Peyer's patch (tissue), 4 donors: ENCODE measurements around the gene MAST2. TPM values are rescaled to one million over a fixed set of nuclear protein-coding genes. Genes with fewer than 3 reads are reported as not detected.
"Not testable (repeated sequence)": the region's sequence is repeated elsewhere in the genome, so short reads cannot be mapped to it uniquely, and the experiment has no call there.

Source experiments
- DNase-seq, 3 donors: peaks; one replicate each; pipeline ENCODE4 v3.0.0-alpha.2; 2017 to 2019
- H3K27ac ChIP-seq, 4 donors: fragments of 200-600 bp; sonication (generic); one replicate each; pipeline ENCODE4 v1.5.1; 2016 to 2019
- H3K27me3 ChIP-seq, 2 donors: fragments of 200-600 bp; sonication (generic); one replicate each; pipeline ENCODE4 v1.5.1; 2019
- H3K36me3 ChIP-seq, 3 donors: fragments of 200-600 bp; sonication (generic); one replicate each; pipeline ENCODE4 v1.5.1; 2016 to 2019
- H3K4me1 ChIP-seq, 4 donors: fragments of 200-600 bp; sonication (generic); one replicate each; pipeline ENCODE4 v1.5.1; 2016 to 2019
- H3K4me3 ChIP-seq, 4 donors: fragments of 200-600 bp; sonication (generic); 1 replicate in 3 of 4; 2 replicates in 1 of 4; pipeline ENCODE4 v1.5.1; 2016 to 2019; ENCODE audit warnings: mild to moderate bottlenecking in 1 of 4
- H3K9me3 ChIP-seq, 4 donors: fragments of 200-600 bp; sonication (generic); one replicate each; pipeline ENCODE4 v1.5.1; 2016 to 2019; ENCODE audit warnings: mild to moderate bottlenecking in 1 of 4
- POLR2A ChIP-seq, 2 donors: fragments of 450-650 bp; IDR thresholded peaks; one replicate each; pipeline ENCODE4 v1.5.1; 2017; ENCODE audit warnings: antibody characterized with exemption in 2 of 2, mild to moderate bottlenecking in 2 of 2, moderate library complexity in 2 of 2
- total RNA-seq, 4 donors: library from RNA; depleted of rRNA; stranded (reverse); fragments of >200 nt; gene quantifications; one replicate each; pipeline ENCODE4 v1.1.0, GENCODE V29; 2016
- TF ChIP-seq, protein P1 (sequence below), 6 experiments: fragments of 450-650 bp in 4 of 6; fragments of 200-600 bp in 2 of 6; sonication (generic) in 1 of 6; IDR thresholded peaks; one replicate each; pipeline ENCODE4 v1.5.1; 2017 to 2019; ENCODE audit warnings: antibody characterized with exemption in 6 of 6, mild to moderate bottlenecking in 3 of 6, moderate library complexity in 1 of 6

The MAST2 gene
- total RNA-seq, 4 donors from 2014 or later, result 75.9 to 249 (median 134) TPM

DNA sequence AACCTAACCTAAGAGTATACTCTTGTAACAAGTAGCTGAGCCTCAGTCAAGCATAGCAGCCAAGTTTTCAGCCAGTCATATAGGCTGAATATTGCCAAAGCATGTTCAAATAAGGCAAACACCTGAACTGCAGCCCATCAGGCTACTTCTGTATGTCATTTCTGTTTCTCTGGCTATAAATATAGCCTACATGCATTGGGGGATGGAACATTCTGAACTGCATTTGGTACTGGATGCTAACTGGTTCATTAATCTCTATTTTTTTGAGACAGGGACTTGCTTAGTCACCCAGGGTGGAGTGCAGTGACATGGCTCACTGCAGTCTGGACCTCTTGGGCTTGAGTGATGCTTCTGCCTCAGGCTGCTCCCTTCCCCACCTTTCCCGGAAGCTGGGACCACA, 37.3 kb downstream of the MAST2 start:
- no peak overlapping the region for H3K27ac ChIP-seq
- H3K4me3 ChIP-seq, result no peak overlapping the region
- H3K9me3 ChIP-seq, result no peaks in the 10 kb centered on the region
- DNase-seq, result no peak
- TF ChIP-seq POLR2A (IDR thresholded peaks at IDR 0.05), result no peak
- TF ChIP-seq, protein P1, sequence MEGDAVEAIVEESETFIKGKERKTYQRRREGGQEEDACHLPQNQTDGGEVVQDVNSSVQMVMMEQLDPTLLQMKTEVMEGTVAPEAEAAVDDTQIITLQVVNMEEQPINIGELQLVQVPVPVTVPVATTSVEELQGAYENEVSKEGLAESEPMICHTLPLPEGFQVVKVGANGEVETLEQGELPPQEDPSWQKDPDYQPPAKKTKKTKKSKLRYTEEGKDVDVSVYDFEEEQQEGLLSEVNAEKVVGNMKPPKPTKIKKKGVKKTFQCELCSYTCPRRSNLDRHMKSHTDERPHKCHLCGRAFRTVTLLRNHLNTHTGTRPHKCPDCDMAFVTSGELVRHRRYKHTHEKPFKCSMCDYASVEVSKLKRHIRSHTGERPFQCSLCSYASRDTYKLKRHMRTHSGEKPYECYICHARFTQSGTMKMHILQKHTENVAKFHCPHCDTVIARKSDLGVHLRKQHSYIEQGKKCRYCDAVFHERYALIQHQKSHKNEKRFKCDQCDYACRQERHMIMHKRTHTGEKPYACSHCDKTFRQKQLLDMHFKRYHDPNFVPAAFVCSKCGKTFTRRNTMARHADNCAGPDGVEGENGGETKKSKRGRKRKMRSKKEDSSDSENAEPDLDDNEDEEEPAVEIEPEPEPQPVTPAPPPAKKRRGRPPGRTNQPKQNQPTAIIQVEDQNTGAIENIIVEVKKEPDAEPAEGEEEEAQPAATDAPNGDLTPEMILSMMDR (IDR thresholded peaks at IDR 0.05), result no peak
- H3K4me1 ChIP-seq, result peaks cover 0 to 8% (median 0%) of the 10 kb centered on the region in 4 donors
- no peaks in the 10 kb centered on the region for H3K27me3 ChIP-seq
- H3K36me3 ChIP-seq, result peaks cover 0 to 8% (median 0%) of the 10 kb centered on the region in 3 donors

DNA sequence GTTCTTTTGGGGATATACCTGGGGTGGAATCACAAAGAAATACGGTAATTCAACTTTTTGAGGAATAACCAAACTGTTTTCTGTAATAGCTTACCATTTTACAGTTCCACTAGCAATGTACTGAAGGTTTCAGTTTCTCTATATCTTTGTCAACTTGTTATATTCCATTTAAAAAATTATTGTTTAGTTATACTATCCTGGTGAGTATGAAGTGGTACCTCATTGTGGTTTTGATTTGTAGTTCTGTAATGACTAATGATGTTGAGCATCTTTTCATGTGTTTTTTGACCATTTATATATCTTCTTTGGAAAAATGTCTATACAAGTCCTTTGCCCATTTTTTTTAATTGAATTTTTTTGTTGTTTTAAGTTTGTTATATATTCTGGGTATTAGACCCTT, 39.4 kb downstream of the MAST2 start:
- Histone ChIP-seq H3K36me3 (peaks cover 0 to 8% (median 0%) of the 10 kb centered on the region in 3 donors), H3K4me1 (peaks cover 0 to 14% (median 0%) of the 10 kb centered on the region in 4 donors), H3K9me3 (no peaks in the 10 kb centered on the region), H3K27me3 (no peaks in the 10 kb centered on the region), H3K27ac (no peak overlapping the region), H3K4me3 (no peak overlapping the region)
- no peak for TF ChIP-seq POLR2A (IDR thresholded peaks at IDR 0.05)
- TF ChIP-seq, protein P1 (IDR thresholded peaks at IDR 0.05), result no peak
- no peak for DNase-seq

DNA sequence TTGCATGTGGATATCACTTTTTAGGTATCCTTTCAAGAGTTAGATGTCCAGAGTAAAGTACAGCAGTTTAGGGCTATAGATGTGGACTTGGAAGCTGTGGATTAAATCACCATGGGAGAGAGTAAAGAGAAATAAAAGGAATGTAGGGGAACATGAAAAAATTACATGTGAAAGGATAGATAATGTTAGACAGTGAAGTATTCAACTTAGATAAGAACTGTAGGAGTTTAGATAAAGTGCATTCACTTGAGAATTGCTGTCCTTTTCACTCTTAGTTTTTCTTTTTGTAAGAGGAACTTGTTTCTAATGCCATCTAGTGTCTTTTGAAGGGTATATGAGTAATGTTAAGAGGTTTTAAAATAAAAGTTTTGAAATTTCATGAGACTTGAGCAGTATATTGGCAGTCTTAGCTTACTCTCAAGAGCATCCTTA, 40.1 kb downstream of the MAST2 start:
- no peaks in the 10 kb centered on the region for H3K27me3 ChIP-seq
- peaks cover 0 to 8% (median 0%) of the 10 kb centered on the region in 3 donors for H3K36me3 ChIP-seq
- no peak overlapping the region for H3K27ac ChIP-seq
- H3K9me3 ChIP-seq, result no peaks in the 10 kb centered on the region
- H3K4me1 ChIP-seq, result peaks cover 0 to 14% (median 0%) of the 10 kb centered on the region in 4 donors
- TF ChIP-seq POLR2A (IDR thresholded peaks at IDR 0.05), result no peak
- TF ChIP-seq, protein P1 (IDR thresholded peaks at IDR 0.05), result peak in 2 of 6 experiments; percentile 7 to 8
- no peak for DNase-seq
- H3K4me3 ChIP-seq, result no peak overlapping the region

DNA sequence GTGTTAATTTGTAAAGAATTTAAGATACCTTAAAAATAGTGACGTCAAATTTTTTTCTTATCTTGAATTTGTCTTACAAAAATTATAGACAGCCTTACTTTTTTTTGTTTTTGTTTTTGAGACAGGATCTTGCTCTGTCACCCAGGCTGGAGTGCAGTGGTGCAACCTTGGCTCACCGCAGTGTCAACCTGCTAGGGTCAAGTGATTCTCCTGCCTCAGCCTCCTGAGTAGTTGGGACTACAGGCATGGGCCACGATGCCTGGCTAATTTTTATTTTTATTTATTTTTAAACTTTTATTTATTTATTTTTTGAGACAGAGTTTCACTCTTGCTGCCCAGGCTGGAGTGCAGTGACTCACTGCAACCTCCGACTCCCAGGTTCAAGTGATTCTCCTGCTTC, 40.6 kb downstream of the MAST2 start:
- not testable (repeated sequence) for H3K4me3 ChIP-seq, H3K9me3 ChIP-seq, H3K36me3 ChIP-seq, H3K27ac ChIP-seq, H3K27me3 ChIP-seq, DNase-seq
- peaks cover 0 to 14% (median 0%) of the 10 kb centered on the region in 4 donors for H3K4me1 ChIP-seq

DNA sequence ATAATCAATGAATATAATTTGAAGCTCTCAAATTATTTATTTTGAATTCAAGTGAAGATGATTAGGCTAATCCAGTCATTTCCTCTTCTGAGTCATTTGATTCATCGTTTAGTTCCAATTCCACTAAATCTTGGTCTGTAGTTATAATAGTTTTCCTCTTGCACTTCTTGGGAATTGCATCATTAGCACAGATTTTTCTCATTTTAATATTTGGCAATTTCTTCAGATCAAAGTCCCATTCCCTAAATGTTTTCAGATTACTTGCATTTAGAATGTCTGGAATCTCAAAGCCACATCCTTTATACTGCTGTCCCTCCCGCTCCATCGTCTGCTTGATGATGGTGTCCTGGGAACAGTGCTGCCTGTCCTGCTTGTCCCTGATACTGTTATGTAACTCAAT, 43.5 kb downstream of the MAST2 start:
- no peaks in the 10 kb centered on the region for H3K36me3 ChIP-seq
- no peak for TF ChIP-seq POLR2A (IDR thresholded peaks at IDR 0.05)
- TF ChIP-seq, protein P1 (IDR thresholded peaks at IDR 0.05), result no peak
- DNase-seq, result no peak
- no peaks in the 10 kb centered on the region for H3K27me3 ChIP-seq
- no peak overlapping the region for H3K27ac ChIP-seq
- H3K9me3 ChIP-seq, result no peaks in the 10 kb centered on the region
- H3K4me1 ChIP-seq, result peaks cover 0 to 14% (median 0%) of the 10 kb centered on the region in 4 donors
- no peak overlapping the region for H3K4me3 ChIP-seq

DNA sequence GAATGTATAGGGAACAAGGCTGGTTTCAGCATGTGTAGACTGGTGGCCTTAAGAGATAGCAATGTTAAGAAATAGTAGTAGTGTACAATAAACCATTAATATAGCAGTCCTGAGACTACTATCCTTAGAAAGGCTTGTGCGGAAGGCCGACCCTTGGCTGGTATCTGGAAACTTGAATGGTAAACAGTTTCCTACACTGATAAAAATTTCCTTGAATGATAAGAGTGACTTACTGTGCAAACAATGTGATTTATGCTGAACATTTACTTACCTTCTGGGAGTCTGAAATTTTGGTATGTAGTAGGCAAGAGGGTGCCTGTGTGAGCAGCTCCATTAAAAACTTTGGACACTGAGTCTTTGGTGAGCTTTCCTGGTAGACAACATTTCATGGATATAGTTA, 44.7 kb downstream of the MAST2 start:
- DNase-seq, result no peak

More for the DNA sequence above, 44.7 kb downstream of the MAST2 start:
- no peak overlapping the region for H3K4me3 ChIP-seq
- H3K9me3 ChIP-seq, result no peaks in the 10 kb centered on the region
- H3K36me3 ChIP-seq, result no peaks in the 10 kb centered on the region
- H3K27me3 ChIP-seq, result no peaks in the 10 kb centered on the region
- TF ChIP-seq, protein P1 (IDR thresholded peaks at IDR 0.05), result no peak
- no peak for TF ChIP-seq POLR2A (IDR thresholded peaks at IDR 0.05)
- H3K4me1 ChIP-seq, result peaks cover 0 to 14% (median 0%) of the 10 kb centered on the region in 4 donors
- H3K27ac ChIP-seq, result no peak overlapping the region
